Activated CD4-positive, CD25-positive, alpha-beta regulatory T cell treated with anti-CD3 and anti-CD28 coated beads, Interleukin-2, amount 50 U/mL, for 72 hours (primary cell): ENCODE measurements around the gene CLEC4F.
A peak's percentile ranks its signal among the peaks of the same experiment; 100 is the strongest.

Source experiments
- DNase-seq: peaks from one replicate; pipeline ENCODE4 v3.0.0; 2021

The CLEC4F gene, protein sequence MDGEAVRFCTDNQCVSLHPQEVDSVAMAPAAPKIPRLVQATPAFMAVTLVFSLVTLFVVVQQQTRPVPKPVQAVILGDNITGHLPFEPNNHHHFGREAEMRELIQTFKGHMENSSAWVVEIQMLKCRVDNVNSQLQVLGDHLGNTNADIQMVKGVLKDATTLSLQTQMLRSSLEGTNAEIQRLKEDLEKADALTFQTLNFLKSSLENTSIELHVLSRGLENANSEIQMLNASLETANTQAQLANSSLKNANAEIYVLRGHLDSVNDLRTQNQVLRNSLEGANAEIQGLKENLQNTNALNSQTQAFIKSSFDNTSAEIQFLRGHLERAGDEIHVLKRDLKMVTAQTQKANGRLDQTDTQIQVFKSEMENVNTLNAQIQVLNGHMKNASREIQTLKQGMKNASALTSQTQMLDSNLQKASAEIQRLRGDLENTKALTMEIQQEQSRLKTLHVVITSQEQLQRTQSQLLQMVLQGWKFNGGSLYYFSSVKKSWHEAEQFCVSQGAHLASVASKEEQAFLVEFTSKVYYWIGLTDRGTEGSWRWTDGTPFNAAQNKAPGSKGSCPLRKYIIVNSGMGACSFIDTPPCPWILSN

DNA sequence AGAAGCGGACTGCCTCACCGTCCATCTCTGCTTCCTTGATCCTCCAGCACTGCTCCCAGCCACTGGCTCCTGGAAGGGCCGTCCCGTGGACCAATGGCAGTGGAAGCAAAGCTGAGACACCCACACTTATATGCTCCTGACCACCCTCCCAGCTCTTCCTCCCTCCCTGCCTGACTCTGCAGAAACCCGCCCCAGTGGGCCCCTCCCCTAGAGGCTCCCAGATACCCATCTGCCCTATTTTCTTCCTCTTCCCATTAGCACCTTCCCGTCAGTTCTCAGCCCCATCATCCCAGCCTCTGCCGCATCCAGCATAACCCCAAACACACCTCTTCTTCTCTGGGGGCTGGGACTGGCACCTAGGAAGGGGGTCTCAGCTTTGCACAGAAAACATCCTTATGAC, at the start of gene CLEC4F:
TSS of gene CLEC4F (minus strand) at position 101 of the 400 bp plus-strand sequence. CDS start at position 25, 76 bp downstream.
- DNase-seq: no peak

DNA sequence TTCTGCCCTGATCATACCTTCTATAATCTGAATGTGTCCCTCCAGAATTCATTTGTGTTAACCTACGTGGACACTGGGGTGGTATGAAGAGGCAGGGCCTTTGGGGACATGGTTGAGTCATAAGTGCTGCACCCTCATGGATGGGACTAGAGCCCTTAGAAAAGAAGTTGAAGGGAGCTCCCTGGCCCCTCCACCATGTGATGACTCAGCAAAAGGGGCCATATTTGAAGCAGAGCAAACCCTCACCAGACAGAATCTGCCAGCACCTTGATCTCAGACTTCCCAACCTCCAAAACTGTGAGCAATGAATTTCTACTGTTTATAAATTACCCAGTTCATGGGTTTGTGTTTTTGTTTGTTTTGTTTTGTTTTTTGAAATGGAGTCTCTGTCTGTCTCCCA, 48.6 kb upstream of the CLEC4F start:
- no peak for DNase-seq

DNA sequence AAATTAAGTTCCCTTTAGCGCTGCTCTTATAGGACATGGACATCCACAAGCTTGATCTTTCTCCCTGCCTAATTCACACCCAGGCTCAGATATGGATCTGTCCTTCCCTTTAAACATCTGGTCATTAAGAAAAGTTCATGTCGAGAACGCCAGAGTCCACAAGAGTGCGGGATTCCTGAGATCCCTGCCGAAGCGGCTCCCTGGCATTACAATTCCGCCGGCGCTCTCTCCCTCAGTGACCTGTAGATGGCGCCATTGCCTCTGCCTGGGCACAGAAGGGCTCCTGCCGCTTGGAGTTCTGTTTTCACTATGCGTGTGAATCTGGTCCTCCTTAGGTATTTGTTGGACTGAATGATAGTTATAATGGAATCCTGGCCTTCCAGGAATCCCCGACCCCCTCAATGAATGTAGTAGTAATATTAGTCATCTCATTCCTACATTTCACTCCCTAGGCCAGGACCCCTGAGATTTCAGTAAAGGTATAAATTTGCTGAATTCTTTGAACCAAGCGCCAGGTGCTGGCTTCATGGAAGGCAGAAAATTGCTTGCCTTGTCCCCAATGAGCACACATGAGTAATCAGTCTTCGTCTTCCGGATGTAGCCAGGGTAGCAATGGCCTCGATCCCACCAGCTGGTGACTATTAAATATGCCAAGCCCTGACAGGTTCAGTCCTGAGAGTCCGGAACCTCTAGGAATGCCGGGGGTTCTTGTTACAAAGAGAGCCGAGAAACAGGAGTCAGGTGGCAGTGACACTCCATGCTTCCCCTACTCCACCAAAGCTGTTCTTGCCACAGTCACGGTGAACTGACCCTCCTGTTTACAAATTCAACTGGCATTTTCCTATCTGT, 41.6 kb upstream of the CLEC4F start:
- peak; percentile 71 for DNase-seq

DNA sequence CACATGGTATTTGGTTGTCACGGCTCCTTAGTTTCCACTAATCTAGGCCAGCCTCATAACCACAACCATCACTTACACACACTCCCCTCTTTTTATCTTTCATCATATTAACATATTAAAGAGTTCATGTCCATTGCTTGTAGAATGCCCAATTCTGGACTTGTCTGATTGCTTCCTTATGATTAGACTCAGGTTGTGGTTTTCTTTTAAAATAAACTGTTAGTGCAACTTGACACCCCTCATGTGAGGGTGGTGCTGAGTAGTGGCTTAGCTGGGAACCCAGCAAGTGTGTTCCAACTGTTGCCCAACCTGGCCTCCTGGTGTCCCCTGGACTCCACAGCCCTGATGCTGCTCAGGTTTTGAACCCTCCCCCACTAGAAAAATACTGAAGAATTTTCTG, 35.3 kb upstream of the CLEC4F start:
- DNase-seq: no peak

DNA sequence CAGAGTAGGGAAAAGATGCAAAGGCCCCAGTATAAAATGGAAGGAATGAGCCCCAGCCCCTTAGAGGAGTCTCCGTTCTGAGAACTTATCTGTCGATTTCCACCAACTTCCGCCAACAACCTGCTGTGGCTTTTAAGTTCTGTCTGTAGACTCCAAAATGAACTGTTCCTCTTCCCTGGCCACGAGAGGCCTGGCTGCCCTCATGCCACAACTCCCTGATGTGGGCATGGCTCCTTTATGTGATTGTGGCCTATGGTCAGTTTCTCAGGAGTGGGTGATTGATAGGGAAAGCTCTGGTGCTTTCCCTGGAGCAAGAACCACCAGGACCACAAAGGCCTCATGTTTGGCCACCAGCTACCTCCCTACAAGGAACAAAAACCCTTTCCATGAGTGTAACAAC, 34.0 kb upstream of the CLEC4F start:
- no peak for DNase-seq

DNA sequence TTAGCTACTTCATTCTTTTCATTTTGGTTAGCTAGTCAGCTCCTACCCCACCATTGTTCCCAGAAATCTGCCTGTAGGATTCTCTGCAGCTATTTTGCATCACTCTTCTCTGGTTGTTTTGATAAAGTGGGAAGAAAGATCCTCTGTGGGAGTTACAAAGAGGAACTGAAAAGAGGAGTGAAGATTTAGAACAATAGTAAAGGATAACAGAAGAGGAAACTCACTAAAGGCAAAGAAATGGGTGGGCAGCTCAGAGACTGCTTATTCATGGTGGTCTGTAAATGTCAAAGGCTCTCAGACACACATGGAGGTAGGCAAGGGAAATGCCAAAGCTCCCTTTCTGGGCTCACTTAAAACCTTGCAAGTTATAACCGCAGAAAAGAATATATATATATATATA, 32.4 kb upstream of the CLEC4F start:
- no peak for DNase-seq

DNA sequence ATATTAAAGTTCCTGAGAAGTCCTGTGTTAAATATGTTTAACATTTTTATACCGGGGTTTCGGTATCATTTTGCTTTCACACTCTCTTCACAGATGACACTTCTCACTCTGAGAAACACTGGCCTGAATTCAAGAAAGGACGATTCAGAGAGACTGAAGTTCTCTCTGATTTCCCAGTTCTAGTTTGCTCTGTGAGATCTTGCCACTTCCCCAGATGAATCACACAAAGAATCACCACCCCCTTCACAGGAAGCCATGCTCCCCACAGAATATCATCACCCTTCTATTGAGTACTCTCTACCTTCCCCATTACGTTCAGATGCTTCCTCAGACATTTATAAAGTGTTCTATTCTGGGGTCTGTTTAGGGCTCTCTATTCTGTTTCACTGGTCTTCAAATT, 31.3 kb upstream of the CLEC4F start:
- no peak for DNase-seq

DNA sequence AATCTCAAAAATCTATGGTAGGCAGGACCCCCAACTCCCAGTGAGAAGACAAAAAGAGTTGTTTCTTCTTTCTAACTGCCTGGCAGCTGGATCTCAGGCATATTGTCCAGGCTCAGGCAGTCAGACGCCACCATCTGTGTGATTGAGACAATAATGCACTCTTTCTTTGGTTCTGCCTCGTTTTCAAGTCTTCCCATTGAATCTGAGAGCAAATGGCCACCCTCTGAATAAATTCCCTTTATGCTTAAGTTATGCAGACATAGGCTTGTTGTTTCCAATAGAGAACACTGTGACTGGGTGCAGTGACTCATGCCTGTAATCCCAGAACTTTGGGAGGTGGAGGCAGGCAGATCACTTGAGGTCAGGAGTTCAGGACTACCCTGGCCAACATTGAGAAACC, 30.5 kb upstream of the CLEC4F start:
- no peak for DNase-seq

DNA sequence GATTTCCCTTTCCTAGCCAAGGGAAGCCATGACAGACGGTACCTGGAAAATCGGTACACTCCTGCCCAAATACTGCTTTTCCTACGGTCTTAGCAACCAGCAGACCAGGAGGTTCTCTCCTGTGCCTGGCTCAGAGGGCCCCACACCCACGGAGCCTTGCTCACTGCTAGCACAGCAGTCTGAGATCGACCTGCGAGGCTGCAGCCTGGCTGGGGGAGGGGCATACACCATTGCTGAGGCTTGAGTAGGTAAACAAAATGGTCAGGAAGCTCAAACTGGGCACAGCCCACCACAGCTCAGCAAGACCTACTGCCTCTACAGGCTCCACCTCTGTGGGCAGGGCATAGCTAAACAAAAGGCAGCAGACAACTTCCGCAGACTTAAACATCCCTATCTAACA, 22.0 kb upstream of the CLEC4F start:
- no peak for DNase-seq

DNA sequence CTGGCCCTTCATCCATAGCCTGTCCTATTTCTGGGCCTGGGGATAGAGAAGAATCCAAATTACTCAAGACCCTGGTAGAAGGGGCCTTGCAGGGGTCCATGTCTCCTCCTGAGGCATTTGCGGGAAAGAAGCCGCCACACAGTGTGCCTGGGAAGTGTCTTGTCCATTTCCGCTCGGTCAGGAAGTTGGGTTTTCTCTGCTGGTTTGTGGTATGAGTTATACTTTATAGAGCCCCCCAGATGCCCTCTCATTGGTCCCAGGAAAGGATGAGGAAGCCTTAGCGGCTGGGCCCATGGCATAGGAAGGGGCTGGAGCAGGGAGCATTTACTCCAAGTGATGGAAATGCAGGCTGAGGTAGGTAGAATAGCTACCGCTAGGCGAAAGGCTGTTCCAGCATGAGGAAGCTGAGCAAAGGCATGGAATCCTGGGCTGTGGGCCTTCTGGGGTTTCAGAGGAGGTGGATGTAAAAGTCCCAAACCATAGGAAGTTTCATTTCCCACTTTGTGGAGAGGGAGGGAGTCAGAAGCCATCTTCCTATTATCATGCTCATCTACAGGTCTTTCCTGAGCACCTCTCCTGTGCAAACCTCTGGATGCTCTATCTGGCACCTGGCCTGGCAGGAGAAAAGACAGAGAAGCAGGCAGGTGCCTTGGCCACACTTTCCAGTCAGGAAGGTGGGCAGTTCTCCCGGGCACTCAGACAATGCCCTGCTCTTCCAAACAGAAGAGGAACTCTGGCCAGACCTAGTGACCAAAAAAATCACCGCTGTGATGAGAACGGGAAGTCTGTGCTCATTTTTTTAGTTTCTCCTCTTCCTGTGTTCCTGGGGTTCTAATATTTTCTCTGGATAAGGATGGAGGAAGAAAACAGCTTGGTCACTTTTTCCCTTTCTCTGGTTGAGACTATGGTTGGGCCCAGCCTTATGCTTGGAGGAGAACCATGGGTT, 17.9 kb upstream of the CLEC4F start:
- no peak for DNase-seq

DNA sequence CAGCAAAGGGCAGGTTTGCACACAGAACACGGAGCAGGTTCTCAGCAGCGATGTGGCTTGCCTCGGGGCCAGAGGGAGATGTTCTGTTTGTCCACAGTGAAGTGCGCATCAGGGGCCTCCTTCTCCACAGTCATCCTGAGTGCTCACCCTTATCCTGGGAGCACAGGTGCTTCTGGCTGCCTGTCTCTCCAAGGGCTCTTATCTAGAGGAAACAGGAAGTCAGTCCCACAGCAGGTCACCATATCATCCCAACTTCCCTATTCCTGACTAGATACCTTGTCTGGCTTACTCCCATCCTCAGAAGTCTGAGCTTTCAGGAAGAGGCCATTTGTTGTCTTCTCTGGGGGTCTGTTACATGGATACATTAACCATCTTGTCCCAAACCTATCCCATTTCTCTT, 15.2 kb upstream of the CLEC4F start, which contains the start of gene CD207:
TSS of gene CD207 (minus strand) at position 174 of the 400 bp plus-strand sequence. CDS start at position 134, 40 bp downstream.
- no peak for DNase-seq

DNA sequence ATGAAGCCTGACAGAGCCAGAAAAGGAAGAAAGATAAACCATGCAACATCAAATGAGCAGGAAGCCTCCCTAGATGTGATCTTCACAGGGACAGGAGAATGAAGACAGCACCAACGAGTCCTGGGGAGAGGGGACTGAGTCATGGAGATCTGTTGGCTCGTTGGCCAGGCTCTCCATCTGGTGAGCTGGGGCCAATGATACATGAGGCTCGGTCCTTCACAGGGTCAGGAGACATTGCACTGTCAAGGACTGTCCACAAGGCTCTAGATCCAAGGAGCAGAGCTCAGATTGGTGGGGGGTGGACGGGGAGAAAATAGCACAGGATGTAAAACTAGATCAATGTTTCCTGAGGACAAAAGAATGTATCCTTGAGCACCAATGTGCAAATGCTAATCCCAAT, 14.5 kb upstream of the CLEC4F start:
- DNase-seq: no peak

DNA sequence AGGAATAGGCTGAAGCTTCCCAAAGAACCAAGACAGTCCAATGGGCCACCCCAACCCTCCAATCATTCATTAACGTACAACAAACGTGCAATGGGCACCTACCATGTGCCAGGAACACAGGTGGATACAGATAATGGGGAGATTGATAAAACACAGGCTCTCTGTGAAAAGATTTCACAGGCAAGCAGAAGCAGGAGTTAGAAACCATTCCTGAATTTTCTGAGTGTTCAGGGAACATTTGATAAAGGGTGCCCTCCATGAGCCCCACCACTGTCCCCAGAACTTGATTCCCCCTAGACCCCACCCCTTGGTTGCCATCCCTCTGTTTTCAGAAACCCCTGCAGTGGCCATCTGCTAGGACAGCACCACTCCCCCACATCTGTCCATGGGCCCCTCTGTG, 13.7 kb upstream of the CLEC4F start:
- DNase-seq: no peak

DNA sequence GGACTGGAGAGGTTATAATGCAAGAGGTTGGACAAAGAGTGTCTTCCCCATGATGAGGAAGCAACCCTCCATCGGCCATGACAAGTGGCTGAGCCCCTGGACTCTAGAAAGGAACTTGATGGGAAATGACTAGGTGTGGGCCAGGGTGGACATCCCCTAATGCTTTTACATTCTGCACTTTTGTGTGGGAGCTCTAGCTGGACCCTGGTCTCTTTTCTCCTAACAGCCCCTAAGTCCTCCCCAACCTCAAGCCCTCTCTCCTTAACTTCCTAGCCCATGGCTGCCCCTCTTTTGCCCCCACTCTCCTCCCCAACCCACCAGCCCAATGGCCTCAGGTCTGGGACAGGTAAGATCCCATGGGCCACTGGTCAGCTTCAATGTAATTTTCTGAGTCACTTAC, 12.8 kb upstream of the CLEC4F start:
- no peak for DNase-seq

DNA sequence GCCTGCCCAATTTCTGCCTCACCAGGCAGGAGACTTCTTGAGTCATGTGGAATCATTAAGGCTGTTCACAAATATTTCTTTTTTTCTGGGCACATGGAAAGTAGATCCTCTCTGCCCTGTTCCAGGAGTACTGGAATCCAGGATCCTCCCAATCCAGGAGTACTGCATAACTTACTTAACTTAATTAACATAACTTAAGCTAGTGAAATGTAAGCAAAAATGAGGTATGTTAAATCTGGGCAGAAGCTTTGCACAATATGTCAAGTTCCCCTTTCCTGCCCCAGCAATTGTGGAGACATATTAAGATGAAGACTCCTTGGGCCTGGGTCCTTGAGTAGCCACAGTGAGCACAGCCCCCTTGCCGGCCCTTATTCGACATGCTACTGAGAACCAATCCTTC, 12.0 kb upstream of the CLEC4F start:
- DNase-seq: no peak

DNA sequence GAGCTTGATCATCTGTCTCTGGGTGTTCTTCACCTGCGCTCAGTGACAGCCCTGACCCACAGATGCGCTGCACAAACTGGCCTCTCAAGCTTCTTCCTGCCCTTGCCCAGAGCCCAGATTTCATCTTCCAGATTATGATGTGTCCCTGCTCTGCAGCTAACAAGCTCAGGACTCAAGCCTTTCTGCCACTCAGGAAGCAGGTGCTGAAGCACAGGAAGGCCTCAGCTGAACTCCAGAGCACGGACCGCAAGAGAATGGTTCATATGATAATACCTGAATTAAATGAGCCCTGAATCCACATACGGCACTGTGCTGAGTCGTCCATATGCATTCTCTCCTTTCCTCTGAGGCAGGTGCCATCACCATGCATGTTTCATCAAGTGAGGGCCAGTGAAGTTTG, 11.5 kb upstream of the CLEC4F start:
- no peak for DNase-seq

DNA sequence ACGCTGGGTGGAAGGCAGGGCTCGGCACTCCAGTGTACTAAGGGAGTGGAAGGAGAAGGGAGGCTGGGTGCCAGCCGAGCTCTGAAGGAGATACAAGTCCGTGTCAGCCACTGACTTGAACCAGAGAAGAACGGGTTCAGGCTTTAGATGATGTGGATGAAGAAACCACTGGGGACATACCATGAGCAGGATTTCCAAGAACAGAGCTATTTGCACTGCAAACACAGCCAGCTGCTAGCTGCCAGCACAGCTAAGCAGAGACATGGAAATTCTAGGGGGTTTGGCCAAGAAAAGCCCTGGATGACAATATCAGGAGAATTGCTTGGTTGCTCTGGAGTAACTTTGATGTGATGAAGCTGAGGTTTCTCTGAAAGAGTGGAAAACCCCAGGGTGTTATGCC, 10.0 kb upstream of the CLEC4F start:
- DNase-seq: no peak

DNA sequence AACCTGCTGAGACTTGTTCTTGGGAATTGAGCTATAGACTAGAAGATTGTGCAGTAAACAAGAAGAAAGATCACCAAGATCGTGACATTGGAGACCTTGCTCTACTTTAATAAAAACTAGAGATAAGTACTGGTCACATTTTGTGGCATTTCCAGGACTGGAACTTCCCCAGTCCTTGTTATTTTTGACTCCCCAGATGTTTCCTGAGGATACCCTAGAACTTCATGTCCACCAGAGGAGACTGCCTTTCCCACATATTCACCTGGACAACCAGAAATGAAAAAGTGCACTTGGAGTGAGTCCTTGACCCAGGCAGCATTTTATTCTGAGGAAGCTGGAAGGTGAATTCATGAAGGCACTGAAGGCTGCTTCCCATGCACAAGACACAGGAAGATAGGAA, 9.5 kb upstream of the CLEC4F start:
- DNase-seq: no peak

DNA sequence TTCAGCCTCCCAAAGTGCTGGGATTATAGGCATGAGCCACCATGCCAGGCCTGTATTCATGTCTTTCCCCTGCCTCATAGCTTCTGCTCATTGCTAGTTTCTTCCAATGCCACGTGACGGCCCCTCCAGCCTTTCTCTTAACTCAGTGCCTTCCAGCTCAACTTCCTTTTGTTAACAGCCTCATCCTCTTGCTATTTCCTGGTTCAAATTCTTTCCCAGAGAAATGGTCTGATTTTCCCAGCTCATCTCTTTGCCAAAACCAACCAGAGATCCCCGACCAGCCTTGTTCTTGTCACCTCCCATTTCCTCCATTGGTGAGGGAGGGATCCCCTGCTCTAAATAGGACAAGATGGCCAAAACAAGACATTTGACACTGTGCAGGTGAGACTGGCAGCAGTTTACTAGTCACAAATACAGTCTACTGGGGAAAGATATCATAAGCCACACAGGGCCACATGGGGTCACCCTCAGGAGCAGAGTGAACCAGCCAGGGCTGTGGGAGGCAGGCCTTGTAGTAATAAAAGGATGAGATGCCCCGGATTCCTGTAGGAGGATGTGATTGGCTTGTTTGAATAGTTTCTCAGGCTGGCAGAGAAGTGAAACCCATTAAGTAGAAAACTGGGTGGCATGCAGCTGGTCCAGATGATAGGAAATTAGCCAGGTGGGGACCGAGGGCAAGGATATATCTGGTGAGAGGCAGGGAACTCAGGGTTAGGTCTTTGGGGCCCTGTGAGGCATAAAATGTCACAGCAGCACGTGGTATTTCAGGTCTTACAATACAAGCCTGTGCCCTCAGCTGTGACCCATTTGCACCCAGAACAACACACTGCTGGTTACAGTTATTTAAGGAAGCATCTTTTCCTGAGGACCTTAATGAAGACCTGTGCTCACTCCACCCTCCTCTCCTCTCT, 8.8 kb upstream of the CLEC4F start:
- no peak for DNase-seq

DNA sequence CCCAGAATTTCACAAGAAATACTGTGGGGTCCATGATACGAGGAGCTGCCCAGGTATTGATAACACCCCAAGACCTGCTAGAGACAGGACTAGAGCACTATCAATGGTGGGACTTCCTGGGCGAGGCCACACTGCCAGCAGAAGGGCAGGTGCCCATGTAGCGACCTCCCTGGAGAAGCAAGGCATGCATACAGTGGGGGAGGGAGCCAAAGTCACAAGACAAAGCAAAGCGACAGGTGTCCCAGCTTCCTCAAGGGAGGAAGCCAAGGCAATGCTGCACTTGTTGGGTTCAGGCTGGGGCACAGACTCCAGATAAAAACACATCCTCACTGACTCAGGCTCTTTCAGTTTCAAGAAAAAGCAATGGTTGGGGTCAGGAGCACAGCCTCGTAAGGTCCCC, 7.7 kb upstream of the CLEC4F start:
- no peak for DNase-seq

DNA sequence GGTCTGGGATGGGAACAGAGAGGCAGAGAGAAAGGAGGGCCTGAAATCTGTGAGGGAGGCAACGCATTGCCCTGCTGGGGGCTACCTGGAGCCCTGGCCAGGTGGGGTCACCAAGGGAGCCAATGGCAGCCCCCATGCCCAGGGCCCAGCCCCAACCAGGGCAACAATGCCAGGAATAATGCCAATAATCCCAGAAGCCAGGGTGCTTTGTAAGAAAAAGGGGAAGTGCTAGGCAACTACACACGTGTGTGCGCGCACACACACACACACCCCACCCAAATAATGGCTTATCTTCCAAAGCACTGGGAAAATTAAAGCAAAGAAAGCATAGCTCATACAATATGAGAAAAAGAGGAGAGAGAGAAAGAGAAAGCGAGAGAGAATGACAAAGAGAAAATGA, 7.0 kb upstream of the CLEC4F start:
- no peak for DNase-seq
